CD4-positive, alpha-beta T cell (primary cell): ENCODE data around the gene ARNT2. TPM values are rescaled to one million over a fixed set of nuclear protein-coding genes. Genes with fewer than 3 reads are reported as not detected.

Experiments
- ATAC-seq: fragments of 200-7000 bp; cut with Tn5 transposase; one replicate; pipeline ENCODE4 v1.10.0; 2022; ENCODE audit warnings: mild to moderate bottlenecking; ENCODE audit not compliant: poor library complexity
- CTCF ChIA-PET: fragments of 350-600 bp; sonication (Branson Sonifier 250); formaldehyde crosslinking; loops from one replicate; lab custom pipeline; 2021; ENCODE audit warnings: antibody characterized with exemption, inconsistent platforms; lab: Charles Lee
- POLR2A ChIA-PET: fragments of 350-600 bp; sonication (Branson Sonifier 250); formaldehyde crosslinking; loops from one replicate; lab custom pipeline; 2021; ENCODE audit warnings: antibody characterized with exemption, inconsistent platforms; lab: Charles Lee
- DNase-seq, 14 experiments: peaks; one replicate each; pipeline ENCODE4 v3.0.0-alpha.2; 2013 to 2020; ENCODE audit warnings: mixed read lengths in 2 of 14
- H3K27ac ChIP-seq, 2 donors: one replicate each; pipeline versions ENCODE4 v1.5.1 to v1.7.0; 2013; ENCODE audit warnings: low read length in 2 of 2, low read depth in 1 of 2, mild to moderate bottlenecking in 1 of 2
- H3K27me3 ChIP-seq, 2 experiments: 1 replicate in 1 of 2; 2 replicates in 1 of 2; pipeline versions ENCODE4 v1.6.1 to v1.7.0; 2013; ENCODE audit warnings: low read length in 2 of 2, control low read depth in 1 of 2, mild to moderate bottlenecking in 1 of 2, moderate library complexity in 1 of 2; ENCODE audit not compliant: insufficient read depth in 2 of 2, control insufficient read depth in 1 of 2
- H3K36me3 ChIP-seq: one replicate; pipeline ENCODE4 v1.6.1; 2013; ENCODE audit warnings: low read length, control low read depth; ENCODE audit not compliant: insufficient read depth
- H3K4me1 ChIP-seq: one replicate; pipeline ENCODE4 v1.6.1; 2013; ENCODE audit warnings: low read length, control low read depth; ENCODE audit not compliant: insufficient read depth
- H3K4me3 ChIP-seq: one replicate; pipeline ENCODE4 v1.5.1; 2013; ENCODE audit warnings: mild to moderate bottlenecking, low read length, moderate library complexity
- H3K9me3 ChIP-seq, 2 experiments: 1 replicate in 1 of 2; 2 replicates in 1 of 2; pipeline versions ENCODE4 v1.6.1 to v1.7.0; 2013; ENCODE audit warnings: low read length in 2 of 2, mild to moderate bottlenecking in 2 of 2, control low read depth in 1 of 2, moderate library complexity in 1 of 2; ENCODE audit not compliant: control insufficient read depth in 1 of 2, insufficient read depth in 1 of 2
- H3K27ac Mint-ChIP-seq: one replicate; pipeline ENCODE4 v1.8.0; 2020; ENCODE audit warnings: mixed read lengths
- H3K27me3 Mint-ChIP-seq: one replicate; pipeline ENCODE4 v1.8.0; 2021; ENCODE audit warnings: mixed read lengths
- H3K36me3 Mint-ChIP-seq: one replicate; pipeline ENCODE4 v1.8.0; 2021; ENCODE audit warnings: low read depth, mixed read lengths
- H3K4me1 Mint-ChIP-seq: one replicate; pipeline ENCODE4 v1.8.0; 2021; ENCODE audit warnings: low read depth, mixed read lengths
- H3K4me3 Mint-ChIP-seq: one replicate; pipeline ENCODE4 v1.8.0; 2020; ENCODE audit warnings: mild to moderate bottlenecking, mixed read lengths
- H3K9me3 Mint-ChIP-seq: one replicate; pipeline ENCODE4 v1.8.0; 2020; ENCODE audit warnings: mixed read lengths
- CTCF ChIP-seq: fragments of 200-600 bp; IDR thresholded peaks from one replicate; pipeline ENCODE4 v1.8.0; 2022; ENCODE audit warnings: antibody characterized with exemption, mild to moderate bottlenecking
- intact Hi-C, 2 experiments: fragments of 100-400 bp; cut with DNase I in 1 of 2; cut with micrococcal nuclease in 1 of 2; formaldehyde crosslinking; loops; one replicate each; pipeline versions ENCODE4 v1.15.1 to v1.9.0; 2023 to 2025; cut with DNase I, micrococcal nuclease
- total RNA-seq, 174 experiments: library from RNA in 2 of 174; stranded (reverse) in 2 of 174; gene quantifications; one replicate each; pipeline ENCODE4 v1.2.3 and lab custom pipeline; 2021 to 2026

ARNT2 gene
- total RNA-seq, 2 experiments from 2014 or later = not detected

GRCh38 chr15:80424381-80424780 is 20.2 kb downstream of the ARNT2 start:
- peaks cover 4% of the 10 kb centered on the region in 2 experiments for H3K27me3 ChIP-seq
- H3K27ac ChIP-seq = no peak overlapping the region
- ChIA-PET POLR2A (no interaction called here), CTCF (no interaction called here)
- DNase-seq = no peak
- Mint-ChIP-seq H3K9me3 (no peaks in the 10 kb centered on the region), H3K36me3 (no peaks in the 10 kb centered on the region), H3K27me3 (peaks cover 17% of the 10 kb centered on the region), H3K4me1 (no peaks in the 10 kb centered on the region), H3K27ac (no peak overlapping the region), H3K4me3 (no peak overlapping the region)
- no peak for TF ChIP-seq CTCF
- ATAC-seq = no peak
- H3K4me1 ChIP-seq = no peaks in the 10 kb centered on the region
- H3K36me3 ChIP-seq = no peaks in the 10 kb centered on the region
- H3K9me3 ChIP-seq = no peaks in the 10 kb centered on the region
- intact Hi-C loops = no loop called here
- no peak overlapping the region for H3K4me3 ChIP-seq

GRCh38 chr15:80426316-80426715 is 22.1 kb downstream of the ARNT2 start:
- no peak overlapping the region for H3K4me3 Mint-ChIP-seq
- H3K4me1 Mint-ChIP-seq = no peaks in the 10 kb centered on the region
- Histone ChIP-seq H3K4me1 (no peaks in the 10 kb centered on the region), H3K36me3 (no peaks in the 10 kb centered on the region), H3K9me3 (no peaks in the 10 kb centered on the region), H3K4me3 (no peak overlapping the region), H3K27ac (no peak overlapping the region), H3K27me3 (peaks cover 0 to 4% of the 10 kb centered on the region in 2 experiments)
- H3K36me3 Mint-ChIP-seq = no peaks in the 10 kb centered on the region
- H3K9me3 Mint-ChIP-seq = no peaks in the 10 kb centered on the region
- H3K27ac Mint-ChIP-seq = no peak overlapping the region
- ChIA-PET POLR2A (no interaction called here), CTCF (interaction anchor here (0.5 kb wide), 1 partner anchor 132 kb away, joined by 3 read pairs; no protein-coding TSS in a partner anchor)
- DNase-seq (no peak), ATAC-seq (no peak)
- TF ChIP-seq CTCF = no peak
- intact Hi-C loops = no loop called here
- H3K27me3 Mint-ChIP-seq = no peaks in the 10 kb centered on the region

- H3K9me3 Mint-ChIP-seq = no peaks in the 10 kb centered on the region
- peaks cover 0 to 1% of the 10 kb centered on the region in 2 experiments for H3K27me3 ChIP-seq
- no peaks in the 10 kb centered on the region for H3K36me3 Mint-ChIP-seq
- no peaks in the 10 kb centered on the region for H3K36me3 ChIP-seq
- intact Hi-C loops = no loop called here
- no peaks in the 10 kb centered on the region for H3K4me1 Mint-ChIP-seq
- ChIA-PET POLR2A (no interaction called here), CTCF (no interaction called here)
- H3K27ac ChIP-seq = no peak overlapping the region
- peaks cover 5% of the 10 kb centered on the region for H3K27me3 Mint-ChIP-seq
- H3K4me3 Mint-ChIP-seq = no peak overlapping the region
- no peak overlapping the region for H3K27ac Mint-ChIP-seq
- DNase-seq (peak in 1 of 14 experiments; percentile 0), ATAC-seq (no peak)
- no peaks in the 10 kb centered on the region for H3K4me1 ChIP-seq
- TF ChIP-seq CTCF = no peak
- no peak overlapping the region for H3K4me3 ChIP-seq
- peaks cover 0 to 6% of the 10 kb centered on the region in 2 experiments for H3K9me3 ChIP-seq
These were observed 25.8 kb downstream of the ARNT2 start for GRCh38 chr15:80429964-80430363.
